NCI-H2171 (cell line): Measurements from ENCODE around the gene SLC35F3.

ENCODE experiments used
- DNase-seq: peaks from one replicate; lab custom pipeline; 2025; lab: John Stamatoyannopoulos, UW

The SLC35F3 gene

DNA sequence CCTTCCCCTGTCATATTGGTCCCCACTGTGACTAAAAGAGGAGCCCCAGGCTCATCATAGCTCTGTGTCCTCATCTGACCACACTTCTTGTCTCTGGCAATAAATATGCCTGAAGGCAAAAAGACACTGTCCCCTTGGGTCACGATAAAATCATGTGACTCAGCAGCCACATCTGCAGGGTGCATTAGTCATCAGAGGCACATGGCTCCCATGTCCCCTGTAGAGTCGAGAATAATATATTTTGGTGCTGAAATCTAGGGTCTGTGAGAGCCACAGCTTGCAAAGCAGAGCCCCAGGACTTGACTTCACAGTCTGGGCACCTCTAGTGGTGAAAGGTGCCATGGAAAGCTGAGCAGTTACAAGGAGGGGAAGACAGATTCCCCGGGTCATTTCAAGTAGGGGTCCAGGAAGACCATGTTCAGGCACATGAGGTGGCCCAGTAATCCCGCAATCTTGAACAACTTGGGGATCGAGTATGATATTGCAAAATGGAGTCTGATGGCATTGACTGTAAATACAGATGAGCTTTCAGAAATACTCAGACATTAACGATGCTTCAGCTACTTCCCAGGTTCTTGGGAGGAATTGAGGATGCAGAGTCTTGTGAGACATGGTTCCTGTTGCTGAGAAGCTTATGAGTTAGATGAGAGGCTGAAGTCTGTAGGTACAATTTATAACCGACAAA, 68.6 kb downstream of the SLC35F3 start:
- DNase-seq: no peak

GRCh38 chr1:233975486-233975885, 71.0 kb downstream of the SLC35F3 start:
- DNase-seq: no peak

- DNase-seq: no peak
Measured at GRCh38 chr1:233981042-233981675, 76.7 kb downstream of the SLC35F3 start.

- no peak for DNase-seq
Measured at GRCh38 chr1:233982827-233983518, 78.5 kb downstream of the SLC35F3 start.

DNA sequence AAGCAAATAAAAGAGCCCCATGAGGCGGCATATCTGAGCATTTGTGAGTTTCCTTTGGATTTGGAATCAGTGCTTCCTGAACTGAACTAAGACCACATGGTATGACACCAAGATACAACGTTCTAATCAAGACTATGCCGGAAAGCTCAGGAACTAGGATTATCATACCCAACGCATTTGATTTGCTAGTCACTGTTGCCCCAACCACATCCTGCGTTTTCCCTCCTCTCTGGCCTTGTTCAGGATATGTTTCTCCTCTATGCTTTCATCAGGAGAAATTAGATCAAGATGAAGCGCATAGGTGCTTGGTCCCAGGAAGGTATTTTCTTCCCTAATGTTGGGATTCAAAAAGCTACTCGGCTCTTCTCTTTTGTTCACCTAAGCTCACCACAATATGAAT, 79.3 kb downstream of the SLC35F3 start:
- DNase-seq: no peak

DNA sequence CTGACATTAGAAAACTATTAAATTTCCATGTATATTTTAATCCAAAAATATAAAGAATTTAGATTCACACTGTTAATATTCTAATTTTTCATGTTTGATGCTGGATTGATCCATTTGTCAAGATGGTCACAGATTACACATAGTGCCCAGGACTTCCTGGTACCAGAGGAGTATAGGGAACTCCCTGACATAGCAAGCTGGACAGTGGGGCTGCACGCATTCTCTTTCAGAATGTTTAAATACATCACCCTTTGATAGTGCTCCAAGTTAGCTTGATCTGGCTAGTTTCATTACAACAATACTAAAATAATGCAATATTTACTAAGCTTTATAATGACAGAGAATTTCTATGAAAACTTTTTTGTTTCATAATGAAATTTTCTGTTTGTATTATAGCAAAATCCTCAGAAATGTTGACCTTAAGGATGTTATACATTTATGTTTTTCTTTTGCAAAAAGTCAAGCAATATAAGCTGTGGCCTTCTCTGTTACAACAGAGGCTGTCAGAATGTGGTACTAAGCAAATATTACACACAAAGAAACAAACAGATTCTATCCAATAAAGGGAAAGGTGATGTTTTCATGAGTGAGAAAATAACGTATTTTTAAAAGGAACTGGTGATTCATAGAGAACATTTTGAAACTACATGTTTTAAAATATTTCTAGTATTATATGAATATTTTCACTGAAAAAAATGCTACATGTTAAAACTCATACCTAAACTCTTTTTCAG, 84.7 kb downstream of the SLC35F3 start:
- no peak for DNase-seq

DNA sequence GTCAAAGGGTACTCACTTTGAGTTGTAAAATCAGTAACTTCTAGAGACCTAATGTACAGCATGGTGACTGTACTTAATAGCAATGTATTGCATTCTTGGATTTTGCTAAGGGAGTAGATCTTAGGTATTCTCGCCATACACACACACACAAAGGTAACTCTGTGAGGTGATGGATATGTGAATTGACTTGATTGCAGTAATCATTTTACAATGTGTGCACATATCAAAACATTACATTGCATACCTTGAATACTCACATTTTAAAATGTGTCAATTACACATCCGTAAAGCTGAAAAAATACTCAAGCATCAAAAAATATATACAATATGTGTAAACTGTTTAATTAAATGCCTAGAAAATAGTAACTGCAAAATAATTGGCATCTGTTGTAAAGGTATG, 86.0 kb downstream of the SLC35F3 start:
- no peak for DNase-seq

- DNase-seq: no peak
Measured at GRCh38 chr1:233993651-233994050, 89.2 kb downstream of the SLC35F3 start.

GRCh38 chr1:233994112-233994511, 89.6 kb downstream of the SLC35F3 start:
- DNase-seq: no peak

DNA sequence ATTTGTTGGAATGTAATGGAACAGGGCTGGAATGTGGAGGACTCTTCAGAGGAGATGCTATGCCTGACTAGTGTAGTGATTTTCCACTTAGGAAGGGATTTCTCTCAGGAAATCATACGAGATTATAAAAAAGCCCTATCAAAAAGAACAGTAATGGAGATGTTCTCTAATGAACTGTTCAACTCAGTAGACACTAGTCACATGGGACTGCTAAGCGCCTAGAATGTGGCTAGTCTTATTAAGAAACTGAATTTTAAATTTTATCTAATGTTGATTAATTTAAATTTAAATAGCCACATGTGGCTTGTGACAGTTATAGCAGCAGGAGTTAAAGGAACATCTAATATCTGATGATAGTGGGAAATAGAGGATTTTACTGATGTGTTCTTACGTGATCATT, 94.0 kb downstream of the SLC35F3 start:
- no peak for DNase-seq

DNA sequence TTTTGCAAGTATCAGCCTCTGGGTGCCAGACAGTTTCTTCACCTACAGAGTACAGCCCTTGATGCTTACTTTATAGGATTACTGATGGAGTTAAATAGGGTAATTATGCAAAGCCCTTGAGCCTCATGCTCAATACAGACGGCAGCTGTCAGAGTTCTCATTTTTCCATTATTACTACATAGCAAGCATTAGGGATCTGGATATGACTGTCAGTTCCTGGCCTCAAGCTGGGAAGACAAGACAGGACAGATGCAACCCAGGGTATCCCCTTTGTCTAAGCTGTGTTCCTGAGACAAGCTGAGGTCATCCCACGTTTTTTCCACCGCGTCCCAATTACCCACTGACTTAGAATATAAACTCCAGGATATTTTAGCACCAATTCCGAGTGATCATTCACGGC, 94.4 kb downstream of the SLC35F3 start:
- peak; percentile 86 for DNase-seq

- no peak for DNase-seq
Measured at GRCh38 chr1:234000557-234001041, 96.1 kb downstream of the SLC35F3 start.

DNA sequence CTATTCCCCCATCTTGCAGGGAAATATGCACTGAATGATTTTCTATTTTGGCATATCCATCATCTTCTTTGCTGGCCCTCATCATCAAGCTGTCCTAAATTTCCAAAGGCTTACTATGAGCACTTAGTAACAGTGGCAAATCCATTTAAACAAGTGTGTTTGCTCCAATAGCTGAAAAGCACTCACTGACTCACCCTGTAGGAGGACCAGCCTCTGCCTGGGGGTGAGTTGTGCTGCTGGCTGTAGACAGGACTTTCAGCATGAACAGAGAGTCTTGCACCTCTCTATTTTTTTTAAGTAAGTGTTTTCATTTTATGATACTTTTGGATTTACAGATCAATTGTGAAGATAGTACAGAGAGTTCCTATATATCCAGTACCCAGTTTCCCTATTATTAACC, 97.3 kb downstream of the SLC35F3 start:
- no peak for DNase-seq

DNA sequence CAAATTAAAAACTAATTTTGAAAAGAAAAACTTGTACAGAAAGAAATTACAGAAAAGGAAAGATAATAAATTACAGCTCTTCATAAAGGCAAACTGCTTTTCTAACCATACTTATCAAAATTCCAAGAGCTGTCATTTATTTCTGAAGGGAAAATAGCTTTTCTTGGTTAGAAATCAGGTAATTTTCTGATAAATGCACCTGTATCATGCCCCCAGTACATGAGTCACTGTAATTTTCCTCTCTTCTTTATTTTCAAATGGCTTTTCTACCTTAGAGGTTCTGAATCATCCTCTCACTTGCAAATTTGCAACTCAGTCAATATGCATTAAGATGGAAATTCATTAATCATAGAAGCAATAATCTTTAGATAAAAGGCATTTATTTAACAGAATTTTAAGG, 100.1 kb downstream of the SLC35F3 start:
- no peak for DNase-seq

DNA sequence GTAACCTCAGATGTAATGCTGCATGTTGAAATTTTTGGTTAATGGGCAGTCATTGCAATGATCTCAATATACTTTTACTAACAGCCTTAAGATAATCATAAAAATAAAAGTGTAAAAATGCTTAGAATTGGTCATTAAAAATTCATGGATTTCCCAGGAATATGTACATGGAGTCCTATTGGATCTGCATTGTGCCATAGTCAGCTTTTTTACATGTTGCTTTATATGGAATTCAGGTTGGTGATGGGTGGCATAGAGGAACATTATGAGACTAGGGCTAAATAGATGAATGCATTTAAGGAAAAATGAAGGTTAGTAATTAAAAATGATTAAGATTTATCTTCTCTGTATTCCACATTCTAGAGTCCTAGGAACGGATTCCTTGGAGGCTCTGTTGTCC, 103.2 kb downstream of the SLC35F3 start:
- DNase-seq: no peak

- DNase-seq: no peak
Measured at GRCh38 chr1:234008591-234008990, 104.1 kb downstream of the SLC35F3 start.

GRCh38 chr1:234009668-234010067, 105.2 kb downstream of the SLC35F3 start:
- DNase-seq: no peak

DNA sequence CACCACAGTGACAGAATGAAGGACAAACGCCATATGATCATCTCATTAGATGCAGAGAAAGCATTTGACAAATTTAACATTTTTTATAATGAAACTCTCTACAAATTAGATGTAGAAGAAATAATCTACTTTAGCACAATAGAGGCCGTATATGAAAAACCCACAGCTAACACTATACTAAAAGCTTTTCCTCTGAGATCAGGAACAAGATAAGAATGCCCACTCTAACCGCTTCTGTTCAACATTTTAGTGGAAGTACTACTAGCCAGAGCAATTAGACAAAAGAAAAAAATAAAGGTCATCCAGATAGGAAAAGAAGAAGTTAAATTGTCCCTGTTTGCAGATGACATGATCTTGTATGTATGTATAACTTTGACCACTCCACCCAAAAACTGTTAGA, 109.7 kb downstream of the SLC35F3 start:
- no peak for DNase-seq

DNA sequence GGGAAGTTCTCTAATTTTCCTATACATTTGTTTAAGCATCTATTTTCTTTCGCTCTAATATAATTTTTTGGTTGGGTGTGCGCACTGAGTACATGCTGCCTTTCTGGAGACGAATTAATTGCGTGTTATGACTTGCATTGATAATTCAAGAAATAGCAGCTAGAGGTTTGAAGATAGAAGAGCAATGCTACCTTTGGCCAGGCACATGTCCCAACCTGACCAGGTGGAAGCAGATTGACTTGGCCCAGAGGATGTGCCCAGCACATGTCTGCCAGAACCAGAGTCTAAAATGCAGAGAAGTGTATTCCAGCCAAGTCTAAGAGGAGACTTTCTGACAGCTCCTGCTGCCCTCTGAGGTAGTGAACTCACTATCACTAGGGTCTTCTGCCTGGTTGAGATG, 114.3 kb downstream of the SLC35F3 start:
- DNase-seq: no peak

- DNase-seq: no peak
Measured at GRCh38 chr1:234019387-234019786, 114.9 kb downstream of the SLC35F3 start.

- DNase-seq: no peak
Measured at GRCh38 chr1:234022302-234022701, 117.8 kb downstream of the SLC35F3 start.

DNA sequence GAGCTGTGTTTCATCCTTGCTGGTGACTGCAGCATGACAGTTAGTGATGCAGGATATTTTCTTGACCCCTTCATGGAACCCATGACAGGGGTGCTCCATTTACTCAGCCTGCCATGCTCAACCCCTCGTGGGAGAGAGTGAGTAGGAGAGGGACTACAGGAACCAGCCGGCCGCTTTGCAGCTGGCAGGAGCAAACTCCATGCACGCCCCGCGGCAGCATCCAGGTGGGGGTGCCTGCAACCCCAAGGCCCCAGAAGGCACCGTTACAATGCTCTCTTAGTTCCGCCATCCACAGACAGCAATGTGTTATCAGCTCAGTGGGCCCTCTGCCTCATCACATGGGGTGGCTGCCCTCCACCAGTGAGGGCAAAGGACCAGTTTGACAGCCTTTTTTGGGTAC, 135.1 kb downstream of the SLC35F3 start:
- no peak for DNase-seq
